OCI-LY1 (cell line): ENCODE measurements around the gene EYA2.

ENCODE experiments used
- H2AFZ ChIP-seq: fragments of 200-600 bp; sonication (generic), shearing (Covaris generic); 2 replicates; pipeline ENCODE4 v1.6.0; 2014; ENCODE audit warnings: antibody characterized with exemption, mild to moderate bottlenecking, low read length
- H3F3A ChIP-seq: fragments of 200-600 bp; sonication (generic), shearing (Covaris generic); 2 replicates; pipeline ENCODE4 v1.6.0; 2014; ENCODE audit warnings: mild to moderate bottlenecking, antibody characterized with exemption, low read length, moderate library complexity; ENCODE audit not compliant: insufficient read depth
- H3K27ac ChIP-seq: fragments of 200-600 bp; sonication (generic); 2 replicates; pipeline ENCODE4 v1.5.1; 2014; ENCODE audit warnings: low read length, mixed run types, mild to moderate bottlenecking, low read depth; ENCODE audit not compliant: poor library complexity, severe bottlenecking
- H3K27me3 ChIP-seq: fragments of 200-600 bp; sonication (generic); 2 replicates; pipeline ENCODE4 v1.6.0; 2014; ENCODE audit warnings: antibody characterized with exemption, mild to moderate bottlenecking, low read length, moderate library complexity; ENCODE audit not compliant: insufficient read depth
- H3K36me3 ChIP-seq: fragments of 200-600 bp; sonication (generic); 2 replicates; pipeline ENCODE4 v1.6.1; 2014; ENCODE audit warnings: mild to moderate bottlenecking, antibody characterized with exemption, low read length, moderate library complexity, mixed read lengths; ENCODE audit not compliant: insufficient read depth
- H3K4me1 ChIP-seq: fragments of 200-600 bp; sonication (generic); 2 replicates; pipeline ENCODE4 v1.5.1; 2014; ENCODE audit warnings: mild to moderate bottlenecking, low read length, moderate library complexity; ENCODE audit not compliant: insufficient read depth, severe bottlenecking
- H3K4me2 ChIP-seq: fragments of 200-600 bp; sonication (generic), shearing (Covaris generic); 2 replicates; pipeline ENCODE4 v1.6.1; 2014; ENCODE audit warnings: low read length
- H3K4me3 ChIP-seq: fragments of 200-600 bp; sonication (generic); 2 replicates; pipeline ENCODE4 v1.5.1; 2014; ENCODE audit warnings: low read length, low read depth, mild to moderate bottlenecking, mixed read lengths; ENCODE audit not compliant: poor library complexity, severe bottlenecking
- H3K79me2 ChIP-seq: fragments of 200-600 bp; shearing (Covaris generic); 2 replicates; pipeline ENCODE4 v1.6.1; 2016; ENCODE audit warnings: mixed run types, low read length, mixed read lengths; ENCODE audit not compliant: insufficient read depth
- H3K9ac ChIP-seq: fragments of 200-600 bp; sonication (generic), shearing (Covaris generic); 2 replicates; pipeline ENCODE4 v1.6.1; 2014; ENCODE audit warnings: mild to moderate bottlenecking, low read length, mixed read lengths
- H3K9me2 ChIP-seq: fragments of 200-600 bp; sonication (generic), shearing (Covaris generic); 2 replicates; pipeline ENCODE4 v1.6.1; 2014; ENCODE audit warnings: low read depth, mild to moderate bottlenecking, low read length, mixed read lengths
- H3K9me3 ChIP-seq: fragments of 200-600 bp; shearing (Covaris generic); 2 replicates; pipeline ENCODE4 v1.6.1; 2014; ENCODE audit warnings: low read length, mixed read lengths
- H4K20me1 ChIP-seq: fragments of 200-600 bp; sonication (generic), shearing (Covaris generic); 2 replicates; pipeline ENCODE4 v1.6.0; 2016; ENCODE audit warnings: mild to moderate bottlenecking, low read length; ENCODE audit not compliant: insufficient read depth
- EZH2 ChIP-seq: fragments of 200-600 bp; sonication (generic), shearing (Covaris generic); IDR thresholded peaks from 2 replicates; pipeline ENCODE4 v1.8.0; 2017; ENCODE audit warnings: borderline replicate concordance, mixed run types, mild to moderate bottlenecking, antibody characterized with exemption, low read length, moderate library complexity, mixed read lengths
- TF ChIP-seq, protein P1 (sequence below): fragments of 200-600 bp; sonication (generic), shearing (Covaris generic); IDR thresholded peaks from 2 replicates; pipeline ENCODE4 v1.5.1; 2017; ENCODE audit warnings: mild to moderate bottlenecking, antibody characterized with exemption, low read length, moderate library complexity, mixed read lengths

The EYA2 gene

DNA sequence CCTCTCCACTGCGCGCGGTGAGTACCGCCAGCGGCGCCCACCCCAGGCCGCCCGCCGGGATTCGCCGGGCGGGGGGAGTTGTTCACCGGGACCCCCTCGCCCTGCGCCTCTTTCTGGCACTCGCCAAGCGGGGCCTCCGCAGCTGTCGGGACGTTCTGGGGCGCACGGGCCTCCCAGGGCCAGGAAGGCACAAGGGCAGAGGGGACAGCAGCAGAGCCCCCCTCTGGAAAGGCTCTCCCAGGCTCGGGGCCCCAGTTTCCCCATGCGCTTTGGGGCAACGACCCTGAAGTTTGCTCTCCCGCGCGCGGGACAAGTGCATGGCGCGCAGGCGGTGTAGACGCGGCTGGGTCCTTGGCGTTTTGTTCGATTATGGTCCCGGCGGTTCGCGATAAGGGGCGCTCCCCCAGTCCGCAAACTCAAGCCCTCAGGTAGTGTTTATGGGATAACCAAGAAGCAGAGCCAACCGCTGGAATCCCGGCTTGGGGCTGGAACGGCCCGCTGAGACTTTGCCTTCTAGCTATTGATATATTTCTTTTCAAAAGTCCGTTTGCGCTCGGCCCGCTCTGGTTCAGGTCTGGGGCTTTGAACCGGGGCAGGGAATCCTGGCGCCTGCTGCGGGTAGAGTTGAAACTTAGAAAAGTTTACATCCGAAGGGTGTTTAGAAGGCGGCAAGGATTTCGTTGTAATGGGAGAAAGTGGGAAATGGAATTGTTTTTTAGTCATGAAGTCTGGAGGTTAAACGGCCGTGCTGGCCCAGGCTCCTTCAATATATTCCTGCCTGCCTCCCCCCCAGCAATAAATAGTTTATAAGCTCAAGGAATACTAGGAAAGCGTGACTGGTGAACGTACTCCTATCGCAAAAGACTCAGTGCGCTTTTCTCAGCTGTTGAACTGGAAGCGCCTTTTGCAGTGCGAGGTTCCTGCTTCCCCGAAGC, 595 bp downstream of the EYA2 start:
- H4K20me1 ChIP-seq: no peaks in the 10 kb centered on the region
- H3K4me3 ChIP-seq: no peak overlapping the region
- no peaks in the 10 kb centered on the region for H3K79me2 ChIP-seq
- peaks cover 5% of the 10 kb centered on the region for H3K4me1 ChIP-seq
- no peak overlapping the region for H3K4me2 ChIP-seq
- H3K36me3 ChIP-seq: no peaks in the 10 kb centered on the region
- H3K9ac ChIP-seq: no peak overlapping the region
- H3K27ac ChIP-seq: no peak overlapping the region
- H3K9me2 ChIP-seq: no peaks in the 10 kb centered on the region
- no peak overlapping the region for H2AFZ ChIP-seq
- no peak for TF ChIP-seq EZH2
- TF ChIP-seq, protein P1, sequence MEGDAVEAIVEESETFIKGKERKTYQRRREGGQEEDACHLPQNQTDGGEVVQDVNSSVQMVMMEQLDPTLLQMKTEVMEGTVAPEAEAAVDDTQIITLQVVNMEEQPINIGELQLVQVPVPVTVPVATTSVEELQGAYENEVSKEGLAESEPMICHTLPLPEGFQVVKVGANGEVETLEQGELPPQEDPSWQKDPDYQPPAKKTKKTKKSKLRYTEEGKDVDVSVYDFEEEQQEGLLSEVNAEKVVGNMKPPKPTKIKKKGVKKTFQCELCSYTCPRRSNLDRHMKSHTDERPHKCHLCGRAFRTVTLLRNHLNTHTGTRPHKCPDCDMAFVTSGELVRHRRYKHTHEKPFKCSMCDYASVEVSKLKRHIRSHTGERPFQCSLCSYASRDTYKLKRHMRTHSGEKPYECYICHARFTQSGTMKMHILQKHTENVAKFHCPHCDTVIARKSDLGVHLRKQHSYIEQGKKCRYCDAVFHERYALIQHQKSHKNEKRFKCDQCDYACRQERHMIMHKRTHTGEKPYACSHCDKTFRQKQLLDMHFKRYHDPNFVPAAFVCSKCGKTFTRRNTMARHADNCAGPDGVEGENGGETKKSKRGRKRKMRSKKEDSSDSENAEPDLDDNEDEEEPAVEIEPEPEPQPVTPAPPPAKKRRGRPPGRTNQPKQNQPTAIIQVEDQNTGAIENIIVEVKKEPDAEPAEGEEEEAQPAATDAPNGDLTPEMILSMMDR: no peak
- H3F3A ChIP-seq: no peaks in the 10 kb centered on the region
- H3K9me3 ChIP-seq: no peaks in the 10 kb centered on the region
- peaks cover 7% of the 10 kb centered on the region; the same call in 1 of the 2 replicates for H3K27me3 ChIP-seq

DNA sequence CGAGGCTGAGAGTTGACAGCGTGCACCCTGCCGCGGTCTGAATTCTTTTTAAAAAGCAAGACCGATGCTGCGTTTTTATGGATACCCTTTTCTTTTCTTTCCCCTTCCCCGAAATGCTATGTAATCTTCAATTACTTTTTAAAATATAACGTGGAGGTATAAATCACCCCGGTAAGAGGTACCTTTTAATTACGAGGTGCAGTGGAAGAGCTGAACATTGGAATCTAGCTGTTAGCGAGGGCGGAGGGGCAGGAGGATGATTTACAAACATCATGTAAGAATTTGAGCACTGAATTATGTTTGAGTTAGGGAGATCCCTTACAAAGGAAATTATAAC, 1.2 kb downstream of the EYA2 start:
- H4K20me1 ChIP-seq: no peaks in the 10 kb centered on the region
- H3K27me3 ChIP-seq: peaks cover 7% of the 10 kb centered on the region; the same call in 1 of the 2 replicates
- no peak overlapping the region for H3K4me2 ChIP-seq
- H3K9ac ChIP-seq: no peak overlapping the region
- no peak overlapping the region for H3K4me3 ChIP-seq
- TF ChIP-seq, protein P1: no peak
- TF ChIP-seq EZH2: no peak
- no peaks in the 10 kb centered on the region for H3F3A ChIP-seq
- H3K9me2 ChIP-seq: no peaks in the 10 kb centered on the region
- H3K4me1 ChIP-seq: peaks cover 5% of the 10 kb centered on the region
- H3K79me2 ChIP-seq: no peaks in the 10 kb centered on the region
- H2AFZ ChIP-seq: no peak overlapping the region
- H3K9me3 ChIP-seq: no peaks in the 10 kb centered on the region
- H3K27ac ChIP-seq: no peak overlapping the region
- no peaks in the 10 kb centered on the region for H3K36me3 ChIP-seq

DNA sequence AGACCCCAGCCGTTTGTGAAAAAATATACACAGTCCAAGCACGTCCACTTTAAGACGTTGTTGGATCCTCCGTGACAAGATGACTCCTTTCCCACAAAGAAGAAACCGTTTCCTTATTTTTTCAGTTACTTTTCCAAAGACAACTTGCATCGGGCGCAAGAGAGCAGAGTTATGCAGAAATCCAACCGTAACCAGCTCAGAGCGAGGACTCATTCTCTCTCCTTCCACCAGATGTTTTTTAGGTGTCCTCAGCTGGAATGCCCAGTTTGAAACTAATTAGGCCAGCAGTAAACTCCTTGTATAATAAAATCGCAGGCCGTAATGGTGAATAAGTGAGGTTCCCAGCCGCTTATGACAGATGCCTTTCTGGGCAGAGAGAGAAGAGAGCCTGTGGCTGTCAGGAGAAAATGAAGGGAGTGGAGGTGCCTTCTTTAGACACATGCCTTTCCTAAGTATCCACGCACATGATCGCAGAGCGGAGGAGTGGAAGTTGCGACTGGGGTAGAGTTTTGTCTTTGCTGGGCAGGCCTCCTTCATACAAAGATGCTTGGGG, 2.8 kb downstream of the EYA2 start:
- H3K4me3 ChIP-seq: no peak overlapping the region
- TF ChIP-seq, protein P1: no peak
- TF ChIP-seq EZH2: no peak
- H3K79me2 ChIP-seq: no peaks in the 10 kb centered on the region
- H3K9me3 ChIP-seq: no peaks in the 10 kb centered on the region
- H3K27ac ChIP-seq: no peak overlapping the region
- no peaks in the 10 kb centered on the region for H3K36me3 ChIP-seq
- no peak overlapping the region for H3K9ac ChIP-seq
- no peaks in the 10 kb centered on the region for H3F3A ChIP-seq
- H3K9me2 ChIP-seq: no peaks in the 10 kb centered on the region
- peaks cover 7% of the 10 kb centered on the region; the same call in 1 of the 2 replicates for H3K27me3 ChIP-seq
- H2AFZ ChIP-seq: no peak overlapping the region
- no peaks in the 10 kb centered on the region for H4K20me1 ChIP-seq
- no peak overlapping the region for H3K4me2 ChIP-seq
- H3K4me1 ChIP-seq: peaks cover 5% of the 10 kb centered on the region
